ENCODE results near the gene C2.

- TF ChIP-seq CTCF (conservative IDR thresholded peaks at IDR 0.05) (no peak), ZFX (IDR thresholded peaks at IDR 0.05) (no peak)
These were observed 40.1 kb upstream of the C2 start for GRCh38 chr6:31887173-31888007.
